Ascending aorta (tissue), 2 donors: ENCODE data around the gene REV1. TPM values are rescaled to one million over a fixed set of nuclear protein-coding genes. Genes with fewer than 3 reads are reported as not detected.

Experiments used
- DNase-seq, 2 donors: peaks; one replicate each; pipeline ENCODE4 v3.0.0-alpha.2; 2019; ENCODE audit warnings: low spot score in 2 of 2
- H3K27ac ChIP-seq, 2 donors: fragments of 200-600 bp; sonication (generic); one replicate each; pipeline ENCODE4 v1.5.1; 2016 to 2017; ENCODE audit warnings: mild to moderate bottlenecking in 1 of 2
- H3K27me3 ChIP-seq: fragments of 200-600 bp; sonication (generic); one replicate; pipeline ENCODE4 v1.5.1; 2017
- H3K36me3 ChIP-seq, 2 donors: fragments of 200-600 bp; sonication (generic); one replicate each; pipeline ENCODE4 v1.5.1; 2016
- H3K4me1 ChIP-seq, 2 donors: fragments of 200-600 bp; sonication (generic); one replicate each; pipeline ENCODE4 v1.5.1; 2016 to 2017; ENCODE audit warnings: mild to moderate bottlenecking in 1 of 2
- H3K4me3 ChIP-seq, 2 donors: fragments of 200-600 bp; sonication (generic); one replicate each; pipeline ENCODE4 v1.5.1; 2016 to 2017; ENCODE audit warnings: mild to moderate bottlenecking in 1 of 2
- H3K9me3 ChIP-seq, 2 donors: fragments of 200-600 bp; sonication (generic); one replicate each; pipeline ENCODE4 v1.5.1; 2016
- CTCF ChIP-seq, 3 experiments: fragments of 200-600 bp in 2 of 3; fragments of 450-650 bp in 1 of 3; sonication (generic) in 2 of 3; IDR thresholded peaks; one replicate each; pipeline ENCODE4 v1.5.1; 2016 to 2019; ENCODE audit warnings: antibody characterized with exemption in 3 of 3, mild to moderate bottlenecking in 1 of 3, moderate library complexity in 1 of 3
- intact Hi-C: fragments of 100-400 bp; cut with DNase I; formaldehyde crosslinking; loops from one replicate; pipeline ENCODE4 v1.15.1; 2023
- total RNA-seq: library from RNA; depleted of rRNA; stranded (reverse); fragments of >200 nt; gene quantifications from one replicate; pipeline ENCODE4 v1.1.0, GENCODE V29; 2016

The REV1 gene
- total RNA-seq, 1 donor from 2014 or later = 26.8 TPM

DNA sequence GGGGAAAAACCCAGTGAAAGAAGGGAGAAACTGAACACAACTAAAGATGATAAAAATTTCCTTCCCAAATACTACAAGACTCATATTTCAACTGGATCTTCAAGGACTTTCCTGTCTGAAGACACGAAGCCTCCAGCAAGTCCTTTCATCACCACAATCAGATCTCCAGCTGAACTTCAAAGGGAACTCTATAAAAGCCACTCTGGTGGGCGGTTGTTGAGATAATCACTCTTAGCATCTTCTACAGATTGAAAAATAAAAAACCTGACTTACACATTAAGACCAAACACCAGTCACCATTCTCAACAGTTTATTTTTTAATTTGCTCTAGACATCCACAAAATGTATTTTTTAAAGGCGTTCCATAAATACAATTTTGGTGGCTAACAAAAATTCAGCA, 4.4 kb downstream of the REV1 start:
- no peak for DNase-seq
- Histone ChIP-seq H3K4me1 (peaks cover 0 to 13% of the 10 kb centered on the region in 2 donors), H3K9me3 (no peaks in the 10 kb centered on the region), H3K36me3 (no peaks in the 10 kb centered on the region), H3K27me3 (no peaks in the 10 kb centered on the region), H3K27ac (no peak overlapping the region), H3K4me3 (no peak overlapping the region)
- TF ChIP-seq CTCF (IDR thresholded peaks at IDR 0.05) = no peak
- intact Hi-C loops = no loop called here

DNA sequence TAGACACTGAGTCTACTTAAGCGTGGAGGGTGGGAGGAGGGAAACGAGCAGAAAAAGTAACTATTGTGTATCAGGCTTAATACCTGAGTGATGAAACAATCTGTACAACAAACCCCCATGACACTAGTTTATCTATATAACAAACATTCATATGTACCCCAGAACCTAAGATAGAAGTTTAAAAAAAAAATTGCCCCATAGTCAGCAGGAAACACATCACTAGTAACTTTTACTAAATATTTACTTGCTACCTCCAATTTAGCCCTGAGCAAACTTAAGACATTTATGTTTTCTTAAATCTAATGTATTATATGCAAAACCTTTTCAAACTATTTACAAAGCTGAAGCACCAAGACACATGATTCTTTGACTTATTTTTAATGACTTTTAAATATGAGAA, 5.6 kb downstream of the REV1 start:
- Histone ChIP-seq H3K27ac (no peak overlapping the region), H3K36me3 (no peaks in the 10 kb centered on the region), H3K4me1 (peaks cover 0 to 13% of the 10 kb centered on the region in 2 donors), H3K4me3 (no peak overlapping the region), H3K27me3 (no peaks in the 10 kb centered on the region), H3K9me3 (no peaks in the 10 kb centered on the region)
- DNase-seq = no peak
- intact Hi-C loops = no loop called here
- TF ChIP-seq CTCF (IDR thresholded peaks at IDR 0.05) = no peak

DNA sequence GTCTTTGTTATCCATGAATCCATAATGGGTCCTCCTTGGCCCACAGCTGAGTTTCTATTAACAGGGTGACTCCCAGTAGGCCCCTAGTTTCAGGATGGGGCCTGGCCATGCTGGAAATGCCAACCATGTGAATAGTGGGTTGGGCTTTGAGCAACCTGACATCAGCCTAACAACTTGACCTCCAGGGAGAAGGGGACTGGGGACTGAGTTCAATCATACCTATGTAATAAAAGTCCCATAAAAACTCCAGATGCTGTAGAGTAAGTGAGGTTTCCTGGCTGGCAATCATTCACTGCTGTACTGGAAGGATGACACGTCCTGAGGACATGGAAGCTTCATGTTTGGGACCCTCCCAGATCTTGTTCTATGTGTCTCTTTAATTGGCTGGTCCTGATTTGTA, 7.9 kb downstream of the REV1 start:
- H3K36me3 ChIP-seq = no peaks in the 10 kb centered on the region
- H3K27ac ChIP-seq = no peak overlapping the region

GRCh38 chr2:99481527-99481926, 8.3 kb downstream of the REV1 start:
- no peak for TF ChIP-seq CTCF (IDR thresholded peaks at IDR 0.05)
- no peak overlapping the region for H3K27ac ChIP-seq
- intact Hi-C loops = no loop called here
- no peaks in the 10 kb centered on the region for H3K27me3 ChIP-seq
- no peak overlapping the region for H3K4me3 ChIP-seq
- no peaks in the 10 kb centered on the region for H3K36me3 ChIP-seq
- no peaks in the 10 kb centered on the region for H3K9me3 ChIP-seq
- H3K4me1 ChIP-seq = peaks cover 0 to 5% of the 10 kb centered on the region in 2 donors
- no peak for DNase-seq

More for the DNA sequence above, 7.9 kb downstream of the REV1 start:
- Histone ChIP-seq H3K9me3 (no peaks in the 10 kb centered on the region), H3K4me3 (no peak overlapping the region), H3K27me3 (no peaks in the 10 kb centered on the region), H3K4me1 (peaks cover 0 to 9% of the 10 kb centered on the region in 2 donors)
- no peak for TF ChIP-seq CTCF (IDR thresholded peaks at IDR 0.05)
- no peak for DNase-seq
- intact Hi-C loops = no loop called here

DNA sequence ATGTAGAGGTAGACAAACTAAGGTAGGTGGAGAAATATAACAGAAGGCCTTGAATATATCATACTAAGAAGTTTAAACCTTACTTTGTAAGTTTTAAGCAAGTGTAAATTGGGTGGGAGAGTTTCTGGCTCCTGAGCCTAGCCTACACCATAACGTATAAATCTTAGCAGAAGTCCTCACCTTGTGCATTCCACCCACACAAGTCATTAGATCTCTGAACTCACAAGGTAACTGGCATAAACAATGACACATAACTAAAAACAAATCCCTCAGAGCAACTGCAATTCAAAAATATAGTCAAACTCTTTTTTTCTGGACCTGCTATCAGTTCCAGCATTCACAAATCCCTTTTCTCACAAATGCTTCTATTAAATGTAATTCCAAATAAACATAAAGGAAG, 9.4 kb downstream of the REV1 start:
- Histone ChIP-seq H3K36me3 (no peaks in the 10 kb centered on the region), H3K4me3 (no peak overlapping the region), H3K27ac (no peak overlapping the region), H3K9me3 (no peaks in the 10 kb centered on the region), H3K27me3 (no peaks in the 10 kb centered on the region), H3K4me1 (peaks cover 4 to 13% of the 10 kb centered on the region in 2 donors)
- intact Hi-C loops = no loop called here
- DNase-seq = no peak
- TF ChIP-seq CTCF (IDR thresholded peaks at IDR 0.05) = no peak

DNA sequence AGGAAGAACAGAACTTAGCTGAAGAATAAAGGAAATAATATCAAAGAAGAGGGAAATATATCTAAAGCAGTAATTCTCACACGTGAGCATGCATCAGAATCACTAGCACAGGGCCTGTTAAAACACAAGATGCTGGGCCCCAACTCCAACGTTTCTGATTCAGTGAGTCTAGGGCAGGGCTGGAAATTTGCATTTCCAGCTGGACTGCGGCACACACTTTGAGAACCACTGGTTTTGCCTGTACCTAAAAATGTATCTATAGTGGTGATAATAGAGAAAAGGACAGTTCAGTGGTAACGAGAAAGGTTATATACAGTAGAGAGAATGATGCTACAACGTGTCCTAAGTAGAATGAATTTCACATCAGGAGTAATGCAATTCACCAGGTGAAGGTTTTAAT, 11.2 kb downstream of the REV1 start:
- DNase-seq = no peak
- Histone ChIP-seq H3K36me3 (no peaks in the 10 kb centered on the region), H3K9me3 (no peaks in the 10 kb centered on the region), H3K4me3 (no peak overlapping the region), H3K27ac (no peak overlapping the region), H3K4me1 (peaks cover 5 to 22% of the 10 kb centered on the region in 2 donors), H3K27me3 (no peaks in the 10 kb centered on the region)
- TF ChIP-seq CTCF (IDR thresholded peaks at IDR 0.05) = no peak
- intact Hi-C loops = no loop called here
